GM12865 (cell line): ENCODE measurements around the gene KCNAB1.
"Not testable (repeated sequence)": the region's sequence is repeated elsewhere in the genome, so short reads cannot be mapped to it uniquely, and the experiment has no call there.

ENCODE experiments used
- DNase-seq: peaks from one replicate; pipeline ENCODE4 v3.0.0; 2010; ENCODE audit warnings: low read depth
- H3K4me3 ChIP-seq: 2 replicates; pipeline ENCODE4 v1.5.1; 2011; ENCODE audit warnings: mild to moderate bottlenecking, low read depth, low read length, control low read depth
- TF ChIP-seq, protein P1 (sequence below): IDR thresholded peaks from 2 replicates; pipeline ENCODE4 v1.5.1; 2011; ENCODE audit warnings: low read length, control low read depth, low read depth, inconsistent platforms; ENCODE audit not compliant: insufficient read depth; ENCODE audit errors: missing control alignments

KCNAB1 gene

DNA sequence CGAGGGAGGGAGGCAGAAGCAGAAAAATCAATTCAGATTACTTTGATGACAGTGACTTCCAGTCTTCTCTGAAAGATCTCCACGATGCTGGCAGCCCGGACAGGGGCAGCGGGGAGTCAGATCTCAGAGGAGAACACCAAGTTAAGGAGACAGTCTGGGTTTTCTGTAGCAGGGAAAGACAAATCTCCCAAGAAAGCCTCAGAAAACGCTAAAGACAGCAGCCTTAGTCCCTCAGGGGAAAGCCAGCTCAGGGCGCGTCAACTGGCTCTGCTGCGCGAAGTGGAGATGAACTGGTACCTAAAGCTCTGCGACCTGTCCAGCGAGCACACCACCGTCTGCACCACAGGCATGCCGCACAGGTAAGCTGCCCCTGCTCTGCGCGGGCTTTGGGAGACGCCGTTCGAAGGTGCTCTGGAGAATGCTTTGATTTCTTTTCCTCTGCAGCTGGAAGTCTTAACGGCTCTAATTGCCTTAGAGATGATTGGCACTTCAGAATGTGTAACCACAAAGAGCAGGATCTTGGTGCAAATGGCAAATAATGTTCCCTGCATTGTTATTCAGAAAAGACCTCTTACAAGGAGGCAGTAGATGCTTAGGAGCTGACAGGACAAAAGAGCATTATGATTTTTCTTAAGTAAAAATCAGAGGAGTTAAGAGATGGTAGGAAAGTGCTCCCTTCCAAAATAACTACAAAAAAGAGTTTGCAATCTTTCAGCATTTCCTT is at the start of gene KCNAB1:
Gene KCNAB1 (plus strand): TSS at position 51 of the 724 bp plus-strand sequence.
- no peak within 1 kb of the TSS for H3K4me3 ChIP-seq
- no peak for DNase-seq
- TF ChIP-seq, protein P1, sequence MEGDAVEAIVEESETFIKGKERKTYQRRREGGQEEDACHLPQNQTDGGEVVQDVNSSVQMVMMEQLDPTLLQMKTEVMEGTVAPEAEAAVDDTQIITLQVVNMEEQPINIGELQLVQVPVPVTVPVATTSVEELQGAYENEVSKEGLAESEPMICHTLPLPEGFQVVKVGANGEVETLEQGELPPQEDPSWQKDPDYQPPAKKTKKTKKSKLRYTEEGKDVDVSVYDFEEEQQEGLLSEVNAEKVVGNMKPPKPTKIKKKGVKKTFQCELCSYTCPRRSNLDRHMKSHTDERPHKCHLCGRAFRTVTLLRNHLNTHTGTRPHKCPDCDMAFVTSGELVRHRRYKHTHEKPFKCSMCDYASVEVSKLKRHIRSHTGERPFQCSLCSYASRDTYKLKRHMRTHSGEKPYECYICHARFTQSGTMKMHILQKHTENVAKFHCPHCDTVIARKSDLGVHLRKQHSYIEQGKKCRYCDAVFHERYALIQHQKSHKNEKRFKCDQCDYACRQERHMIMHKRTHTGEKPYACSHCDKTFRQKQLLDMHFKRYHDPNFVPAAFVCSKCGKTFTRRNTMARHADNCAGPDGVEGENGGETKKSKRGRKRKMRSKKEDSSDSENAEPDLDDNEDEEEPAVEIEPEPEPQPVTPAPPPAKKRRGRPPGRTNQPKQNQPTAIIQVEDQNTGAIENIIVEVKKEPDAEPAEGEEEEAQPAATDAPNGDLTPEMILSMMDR = no peak

DNA sequence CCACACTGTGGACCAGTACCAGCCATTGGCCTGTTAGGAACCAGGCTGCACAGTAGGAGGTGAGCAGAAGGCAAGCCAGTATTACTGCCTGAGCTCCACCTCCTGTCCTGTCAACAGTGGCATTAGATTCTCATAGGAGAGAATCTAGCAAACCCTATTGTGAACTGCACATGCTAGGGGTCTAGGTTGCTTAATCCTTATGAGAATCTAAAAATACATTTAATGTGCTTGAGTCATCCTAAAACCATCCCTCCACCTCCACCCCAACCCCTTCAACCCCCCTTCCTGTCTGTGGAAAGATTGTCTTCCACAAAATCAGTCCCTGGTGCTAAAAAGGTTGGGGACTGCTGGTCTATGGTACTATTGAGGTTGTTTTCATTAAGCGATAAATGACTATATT is 49.3 kb upstream of the KCNAB1 start:
- H3K4me3 ChIP-seq = no peak overlapping the region
- no peak for DNase-seq
- TF ChIP-seq, protein P1 = no peak

DNA sequence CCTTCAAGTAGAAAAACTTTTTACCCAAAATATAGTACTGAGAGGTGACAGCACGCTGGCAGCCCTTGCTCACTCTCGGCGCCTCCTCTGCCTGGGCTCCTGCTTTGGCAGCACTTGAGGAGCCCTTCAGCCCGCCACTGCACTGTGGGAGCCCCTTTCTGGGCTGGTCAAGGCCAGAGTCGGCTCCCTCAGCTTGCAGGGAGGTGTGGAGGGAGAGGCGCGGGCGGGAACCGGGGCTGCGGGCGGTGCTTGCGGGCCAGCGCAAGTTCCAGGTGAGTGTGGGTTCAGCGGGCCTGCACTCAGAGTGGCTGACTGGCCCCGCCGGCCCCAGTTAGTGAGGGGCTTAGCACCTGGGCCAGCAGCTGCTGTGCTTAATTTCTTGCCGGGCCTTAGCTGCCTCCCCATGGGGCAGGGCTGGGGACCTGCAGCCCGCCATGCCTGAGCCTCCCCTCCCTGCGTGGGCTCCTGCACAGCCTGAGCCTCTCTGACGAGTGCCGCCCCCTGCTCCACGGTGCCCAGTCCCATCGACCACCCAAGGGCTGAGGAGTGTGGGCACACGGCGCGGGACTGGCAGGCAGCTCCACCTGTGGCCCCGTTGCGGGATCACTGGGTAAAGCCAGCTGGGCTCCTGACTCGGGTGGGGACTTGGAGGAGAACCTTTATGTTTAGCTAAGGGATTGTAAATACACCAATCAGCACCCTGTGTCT is 47.3 kb upstream of the KCNAB1 start:
- not testable (repeated sequence) for DNase-seq, H3K4me3 ChIP-seq

DNA sequence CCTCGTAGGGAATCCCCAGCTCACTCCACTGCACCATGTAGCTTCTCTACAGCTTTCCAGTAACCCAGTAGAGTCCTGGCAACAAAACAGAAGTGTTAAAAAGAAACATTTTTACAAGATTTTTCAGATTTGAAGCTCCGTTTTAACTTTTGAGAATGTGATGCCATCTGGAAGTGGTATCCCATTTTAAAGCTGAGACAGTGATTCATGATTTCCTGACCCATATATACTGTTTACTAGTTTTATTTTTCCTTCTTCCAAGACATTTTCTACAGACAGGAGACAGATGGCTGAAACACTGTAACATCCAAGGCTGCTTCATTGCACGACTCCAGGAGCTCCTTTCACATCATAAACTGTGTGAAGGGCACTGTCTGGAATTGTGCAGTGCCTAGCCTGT is 30.3 kb upstream of the KCNAB1 start:
- TF ChIP-seq, protein P1 = no peak
- H3K4me3 ChIP-seq = no peak overlapping the region
- DNase-seq = no peak

DNA sequence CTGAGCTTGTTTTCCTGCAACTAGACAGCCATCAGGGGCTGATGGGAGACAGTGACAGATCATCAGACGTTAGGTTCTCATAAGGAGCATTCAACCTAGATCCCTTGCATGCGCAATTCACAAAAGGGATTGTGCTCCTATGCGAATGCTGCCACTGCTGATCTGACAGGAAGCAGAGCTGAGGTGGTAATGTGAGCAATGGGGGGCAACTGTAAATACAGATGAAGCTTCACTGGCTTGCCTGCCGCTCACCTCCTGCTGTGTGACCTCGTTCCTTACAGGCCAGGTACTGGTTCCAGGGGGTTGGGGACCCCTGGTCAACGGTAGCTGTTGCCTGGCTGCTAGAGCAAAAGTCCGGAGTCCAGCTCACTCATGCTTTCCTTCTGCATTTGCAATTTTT is 26.4 kb upstream of the KCNAB1 start:
- H3K4me3 ChIP-seq = no peak overlapping the region
- TF ChIP-seq, protein P1 = no peak
- DNase-seq = no peak

DNA sequence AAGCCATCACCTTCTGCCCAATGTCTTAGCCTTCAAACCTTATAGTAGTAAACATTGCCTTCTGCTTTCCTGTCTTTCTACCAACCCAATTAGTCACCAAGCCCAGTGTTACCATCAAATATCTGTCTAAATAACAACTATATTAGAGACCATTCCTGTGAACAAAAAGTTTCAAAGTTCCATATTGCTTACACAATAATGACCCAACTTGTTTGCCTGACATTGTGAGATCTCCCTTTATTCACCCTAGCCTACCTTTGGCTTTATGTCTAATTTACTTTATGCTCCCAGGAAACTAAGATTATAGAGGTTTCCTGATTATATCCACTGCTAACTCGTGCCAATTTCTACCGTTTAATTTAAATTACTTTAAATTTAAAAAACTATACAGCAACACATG is 26.0 kb upstream of the KCNAB1 start:
- no peak for DNase-seq
- no peak overlapping the region for H3K4me3 ChIP-seq
- TF ChIP-seq, protein P1 = no peak

DNA sequence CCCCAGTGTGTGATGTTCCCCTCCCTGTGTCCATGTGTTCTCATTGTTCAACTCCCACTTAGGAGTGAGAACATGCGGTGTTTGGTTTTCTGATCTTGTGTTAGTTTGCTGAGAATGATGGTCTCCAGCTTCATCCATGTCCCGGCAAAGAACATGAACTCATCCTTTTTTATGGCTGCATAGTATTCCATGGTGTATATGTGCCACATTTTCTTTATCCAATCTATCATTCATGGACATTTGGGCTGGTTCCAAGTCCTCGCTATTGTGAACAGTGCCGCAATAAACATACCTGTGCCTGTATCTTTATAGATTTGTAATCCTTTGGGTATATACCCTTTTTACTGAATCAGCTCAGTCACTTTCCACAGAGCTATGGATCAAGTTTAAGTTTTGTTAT is 24.7 kb upstream of the KCNAB1 start:
- DNase-seq, H3K4me3 ChIP-seq: not testable (repeated sequence)
